GM21367 (cell line): ENCODE results near the gene FRMD5.
"Not testable (repeated sequence)": the region's sequence is repeated elsewhere in the genome, so short reads cannot be mapped to it uniquely, and the experiment has no call there.

Source experiments
- ATAC-seq: cut with Tn5 transposase; IDR thresholded peaks from one replicate; pipeline ENCODE4 v1.9.1; 2021; ENCODE audit not compliant: unreplicated experiment

The FRMD5 gene

GRCh38 chr15:44034933-44035624 lies 160.0 kb downstream of the FRMD5 start:
- no peak for ATAC-seq

GRCh38 chr15:44034334-44034733 lies 160.7 kb downstream of the FRMD5 start:
- ATAC-seq = no peak

- ATAC-seq = no peak
Measured at GRCh38 chr15:44033894-44034293, 161.2 kb downstream of the FRMD5 start.

GRCh38 chr15:44032820-44033219 lies 162.3 kb downstream of the FRMD5 start:
- ATAC-seq = not testable (repeated sequence)

GRCh38 chr15:44029940-44030568 lies 165.0 kb downstream of the FRMD5 start:
- no peak for ATAC-seq

- no peak for ATAC-seq
Measured at GRCh38 chr15:44029003-44029402, 166.1 kb downstream of the FRMD5 start.

- ATAC-seq = no peak
Measured at GRCh38 chr15:44028349-44028748, 166.7 kb downstream of the FRMD5 start.

- no peak for ATAC-seq
Measured at GRCh38 chr15:44024155-44024554, 170.9 kb downstream of the FRMD5 start.

GRCh38 chr15:44023176-44023575 lies 171.9 kb downstream of the FRMD5 start:
- ATAC-seq = no peak

GRCh38 chr15:44018151-44018550 lies 176.9 kb downstream of the FRMD5 start:
- no peak for ATAC-seq

GRCh38 chr15:44015545-44016305 lies 179.3 kb downstream of the FRMD5 start:
- ATAC-seq = no peak

- no peak for ATAC-seq
Measured at GRCh38 chr15:44011238-44011854, 183.7 kb downstream of the FRMD5 start.

- ATAC-seq = no peak
Measured at GRCh38 chr15:44010089-44010488, 185.0 kb downstream of the FRMD5 start.

- no peak for ATAC-seq
Measured at GRCh38 chr15:44009038-44009437, 186.0 kb downstream of the FRMD5 start.

- ATAC-seq = not testable (repeated sequence)
Measured at GRCh38 chr15:44000248-44000647, 194.8 kb downstream of the FRMD5 start.

GRCh38 chr15:43998607-43999006 lies 196.5 kb downstream of the FRMD5 start:
- no peak for ATAC-seq

- ATAC-seq = no peak
Measured at GRCh38 chr15:43991206-43991605, 203.9 kb downstream of the FRMD5 start.

- ATAC-seq = no peak
Measured at GRCh38 chr15:43989938-43990337, 205.1 kb downstream of the FRMD5 start.

GRCh38 chr15:43988900-43989299 lies 206.2 kb downstream of the FRMD5 start:
- no peak for ATAC-seq

GRCh38 chr15:43987924-43988323 lies 207.1 kb downstream of the FRMD5 start:
- ATAC-seq = no peak

GRCh38 chr15:43985976-43986680 lies 208.9 kb downstream of the FRMD5 start:
- ATAC-seq = no peak
